ENCODE data around the gene ARL14.

ARL14 gene

GRCh38 chr3:160686955-160687535, 10.1 kb downstream of the ARL14 start:
- no peak overlapping the region for H3K4me3 ChIP-seq (replicated peaks in 1 of 2; ENCODE audit: low read depth in 2 of 2, low read length in 2 of 2)
- peak; percentile 35 for TF ChIP-seq CTCF (IDR thresholded peaks at IDR 0.05; ENCODE audit: low read depth, low read length)
- peak; percentile 38 to 57 for DNase-seq (ENCODE audit: low read depth in 2 of 2)

- DNase-seq (ENCODE audit: low read depth in 2 of 2): no peak
- TF ChIP-seq CTCF (IDR thresholded peaks at IDR 0.05; ENCODE audit: low read depth, low read length): no peak
- no peak overlapping the region for H3K4me3 ChIP-seq (replicated peaks in 1 of 2; ENCODE audit: low read depth in 2 of 2, low read length in 2 of 2)
These were observed 14.2 kb downstream of the ARL14 start for GRCh38 chr3:160691151-160691550.

GRCh38 chr3:160691962-160692361, 15.0 kb downstream of the ARL14 start:
- TF ChIP-seq CTCF (IDR thresholded peaks at IDR 0.05; ENCODE audit: low read depth, low read length): no peak
- H3K4me3 ChIP-seq (replicated peaks in 1 of 2; ENCODE audit: low read depth in 2 of 2, low read length in 2 of 2): no peak overlapping the region
- DNase-seq (ENCODE audit: low read depth in 2 of 2): no peak

GRCh38 chr3:160693191-160693590, 16.2 kb downstream of the ARL14 start:
- TF ChIP-seq CTCF (IDR thresholded peaks at IDR 0.05; ENCODE audit: low read depth, low read length): no peak
- DNase-seq (ENCODE audit: low read depth in 2 of 2): no peak
- H3K4me3 ChIP-seq (replicated peaks in 1 of 2; ENCODE audit: low read depth in 2 of 2, low read length in 2 of 2): no peak overlapping the region

GRCh38 chr3:160694345-160694744, 17.4 kb downstream of the ARL14 start:
- H3K4me3 ChIP-seq (replicated peaks in 1 of 2; ENCODE audit: low read depth in 2 of 2, low read length in 2 of 2): no peak overlapping the region
- no peak for TF ChIP-seq CTCF (IDR thresholded peaks at IDR 0.05; ENCODE audit: low read depth, low read length)
- DNase-seq (ENCODE audit: low read depth in 2 of 2): no peak

- no peak for DNase-seq (ENCODE audit: low read depth in 2 of 2)
- H3K4me3 ChIP-seq (replicated peaks in 1 of 2; ENCODE audit: low read depth in 2 of 2, low read length in 2 of 2): no peak overlapping the region
- TF ChIP-seq CTCF (IDR thresholded peaks at IDR 0.05; ENCODE audit: low read depth, low read length): no peak
These were observed 18.0 kb downstream of the ARL14 start for GRCh38 chr3:160695003-160695402.

- no peak for TF ChIP-seq CTCF (IDR thresholded peaks at IDR 0.05; ENCODE audit: low read depth, low read length)
- peak in 1 of 2 donors; percentile 15 for DNase-seq (ENCODE audit: low read depth in 2 of 2)
- no peak overlapping the region for H3K4me3 ChIP-seq (replicated peaks in 1 of 2; ENCODE audit: low read depth in 2 of 2, low read length in 2 of 2)
These were observed 19.0 kb downstream of the ARL14 start for GRCh38 chr3:160695915-160696327.
